Right hindlimb (tissue), 1 donor: ENCODE results near the gene PRRC2A.
A peak's percentile ranks its signal among the peaks of the same experiment; 100 is the strongest.
"Not testable (repeated sequence)": the region's sequence is repeated elsewhere in the genome, so short reads cannot be mapped to it uniquely, and the experiment has no call there.

Source experiments
- DNase-seq: peaks from one replicate; pipeline ENCODE4 v3.0.0-alpha.2; 2018

Gene PRRC2A

DNA sequence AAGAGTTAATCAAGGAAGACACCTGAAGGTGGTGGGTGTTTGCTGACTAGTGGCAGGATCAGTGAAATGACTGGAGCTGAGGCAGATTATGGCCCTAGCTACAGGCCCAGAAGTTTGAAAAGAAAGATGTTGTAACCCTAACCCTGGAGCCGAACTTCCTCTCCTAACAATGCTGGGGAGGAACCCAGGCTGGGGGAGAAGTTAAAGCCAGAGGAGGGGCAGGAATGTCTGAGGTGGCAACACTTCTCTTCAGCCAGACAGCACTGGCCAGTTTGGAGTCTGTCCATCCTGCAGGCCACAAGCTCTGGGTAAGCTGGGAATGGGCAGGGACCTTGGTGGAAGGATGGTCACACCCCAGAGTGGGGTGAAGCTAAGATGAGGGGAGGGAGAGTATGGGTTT lies 34.5 kb upstream of the PRRC2A start, which contains the start of gene LST1:
TSS of gene LST1 (plus strand) at position 270 of the 400 bp plus-strand sequence. CDS start 1,023 bp downstream, outside the sequence.
- no peak for DNase-seq

DNA sequence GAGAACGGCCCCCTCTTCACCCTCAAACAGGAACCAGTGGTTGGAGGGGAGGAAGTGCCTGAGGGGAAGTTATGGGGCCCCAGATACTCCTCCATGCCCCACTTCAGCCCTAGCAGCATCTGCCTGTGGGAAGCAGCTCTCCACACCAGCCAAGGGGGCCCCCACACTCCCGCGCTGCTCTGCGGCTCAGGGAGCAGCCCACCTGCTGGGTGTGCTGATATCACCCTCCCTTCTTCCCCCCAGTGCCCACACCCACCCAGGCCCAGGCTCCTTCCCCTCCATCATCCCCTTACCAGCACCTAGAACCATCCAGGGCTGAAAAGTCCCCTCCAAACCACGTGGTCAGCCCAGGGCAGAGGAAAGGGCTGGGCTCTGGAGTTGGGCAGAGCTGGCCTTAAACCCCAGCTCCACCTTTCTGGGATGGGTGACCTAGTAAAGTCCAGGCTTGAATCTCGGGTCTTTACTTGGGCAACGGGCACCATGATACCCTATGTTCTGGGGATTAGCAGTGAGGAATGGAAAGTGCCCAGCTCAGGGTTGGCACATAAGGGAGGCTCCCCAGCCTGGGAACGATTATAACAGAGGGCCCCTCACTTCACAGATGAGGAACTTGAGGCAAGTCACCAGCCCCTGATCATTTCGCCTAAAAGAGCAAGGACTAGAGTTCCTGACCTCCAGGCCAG lies 33.8 kb upstream of the PRRC2A start:
- DNase-seq = no peak

DNA sequence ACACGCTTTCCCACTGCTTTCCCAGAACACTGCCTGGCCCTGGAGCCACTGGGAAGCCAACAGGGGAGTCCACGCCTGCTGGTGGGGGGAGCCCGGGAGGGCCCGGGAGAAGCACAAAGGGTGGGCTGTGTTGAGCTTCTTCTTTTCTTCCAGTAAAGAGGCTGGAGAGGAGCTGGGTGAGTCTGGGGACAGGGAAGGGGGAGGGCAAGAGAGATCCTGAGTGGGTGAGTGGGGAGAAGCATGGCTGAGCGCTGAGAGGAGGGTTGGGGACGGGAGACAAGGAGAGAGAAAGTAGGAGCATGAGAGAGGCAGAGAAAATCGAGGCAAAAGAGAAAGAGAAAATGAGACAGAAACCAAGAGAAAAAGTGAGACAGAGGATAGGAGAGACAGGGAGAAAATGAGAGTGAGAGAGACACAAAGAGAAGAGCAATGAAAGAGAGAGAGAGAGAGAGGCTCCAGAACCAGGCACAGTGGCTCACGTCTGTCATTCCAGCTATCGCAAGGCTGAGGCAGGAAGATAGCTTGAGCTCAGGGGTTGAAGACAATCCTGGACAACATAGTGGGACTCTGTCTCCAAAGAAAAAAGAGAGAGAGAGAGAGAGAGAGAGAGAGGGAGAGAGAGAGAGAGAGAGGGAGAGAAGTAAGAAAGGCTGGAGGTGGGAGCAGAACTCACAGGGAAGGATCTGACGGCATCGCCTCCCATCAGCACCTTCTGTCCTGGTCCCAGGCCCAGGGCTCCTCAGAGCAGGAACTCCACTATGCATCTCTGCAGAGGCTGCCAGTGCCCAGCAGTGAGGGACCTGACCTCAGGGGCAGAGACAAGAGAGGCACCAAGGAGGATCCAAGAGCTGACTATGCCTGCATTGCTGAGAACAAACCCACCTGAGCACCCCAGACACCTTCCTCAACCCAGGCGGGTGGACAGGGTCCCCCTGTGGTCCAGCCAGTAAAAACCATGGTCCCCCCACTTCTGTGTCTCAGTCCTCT lies 32.4 kb upstream of the PRRC2A start:
- no peak for DNase-seq

DNA sequence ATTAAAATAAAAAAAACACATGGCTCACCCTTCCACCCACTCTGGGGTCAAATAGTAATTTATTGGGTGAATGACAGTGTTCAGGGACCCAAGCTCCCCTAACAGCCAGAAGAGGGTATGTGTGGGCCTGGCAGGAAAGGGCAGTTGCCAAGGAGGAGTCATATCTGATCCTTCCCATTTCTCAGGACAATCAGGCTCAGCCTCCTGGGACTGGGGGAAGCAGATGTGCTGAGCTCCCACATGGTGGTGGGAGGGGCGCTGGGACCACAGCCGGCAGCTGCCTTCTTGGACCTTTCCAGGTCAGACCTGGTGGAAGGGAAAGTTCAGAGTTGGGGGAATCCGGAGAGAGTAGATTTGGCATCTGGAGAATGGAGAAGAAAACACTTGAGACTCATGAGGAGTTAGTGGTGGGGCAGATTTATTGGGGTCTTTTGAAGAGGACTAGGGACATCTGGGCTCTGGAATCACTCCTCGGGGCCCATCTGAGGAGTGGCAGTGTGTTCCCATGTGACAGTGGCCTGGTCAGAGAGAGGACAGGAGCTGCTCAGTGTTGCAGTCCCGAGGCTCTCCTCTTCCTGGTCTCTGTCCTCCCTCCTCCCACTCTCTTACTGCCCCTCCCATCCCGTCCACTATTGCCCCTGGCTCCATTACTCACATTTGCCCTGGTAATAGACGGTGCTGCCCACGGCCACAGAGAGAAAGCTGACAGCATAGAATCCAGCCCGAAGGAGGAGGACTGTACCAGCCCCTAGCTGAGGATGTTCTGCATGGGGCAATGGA lies 31.5 kb upstream of the PRRC2A start:
- DNase-seq = no peak

DNA sequence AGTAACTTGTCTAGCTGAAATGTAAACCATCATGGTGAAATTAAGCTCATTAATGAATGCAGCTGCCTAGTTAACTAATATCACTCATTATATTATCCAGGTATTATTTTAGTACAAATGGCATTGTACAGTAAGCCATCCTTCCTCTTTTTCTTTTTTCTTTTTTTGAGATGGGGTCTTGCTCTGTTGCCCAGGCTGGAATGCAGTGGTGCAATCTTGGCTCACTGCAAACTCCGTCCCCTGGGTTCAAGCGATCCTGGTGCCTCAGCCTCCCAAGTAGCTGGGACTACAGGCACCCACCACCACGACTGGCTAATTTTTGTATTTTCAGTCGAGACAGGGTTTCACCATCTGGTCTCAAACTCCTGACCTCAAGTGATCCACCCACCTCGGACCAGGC lies 29.8 kb upstream of the PRRC2A start:
- not testable (repeated sequence) for DNase-seq

DNA sequence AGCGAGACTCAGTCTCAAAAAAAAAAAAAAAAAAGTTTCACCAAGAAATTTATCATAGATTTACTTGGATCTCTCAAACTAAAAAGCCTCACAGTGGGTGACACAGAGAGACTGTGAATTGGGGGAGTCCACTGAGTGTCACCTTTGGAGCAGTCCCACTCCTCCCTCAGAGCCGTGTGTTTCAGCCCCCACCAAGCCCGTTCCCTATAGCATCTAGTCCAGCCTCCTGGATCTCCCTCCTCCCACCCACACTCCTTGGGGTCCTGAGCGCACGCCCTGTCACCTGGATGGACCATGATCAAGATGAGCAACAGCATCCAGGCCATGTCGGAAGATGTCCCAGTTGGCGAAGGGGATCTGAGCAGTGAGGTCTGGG lies 28.1 kb upstream of the PRRC2A start:
- no peak for DNase-seq

DNA sequence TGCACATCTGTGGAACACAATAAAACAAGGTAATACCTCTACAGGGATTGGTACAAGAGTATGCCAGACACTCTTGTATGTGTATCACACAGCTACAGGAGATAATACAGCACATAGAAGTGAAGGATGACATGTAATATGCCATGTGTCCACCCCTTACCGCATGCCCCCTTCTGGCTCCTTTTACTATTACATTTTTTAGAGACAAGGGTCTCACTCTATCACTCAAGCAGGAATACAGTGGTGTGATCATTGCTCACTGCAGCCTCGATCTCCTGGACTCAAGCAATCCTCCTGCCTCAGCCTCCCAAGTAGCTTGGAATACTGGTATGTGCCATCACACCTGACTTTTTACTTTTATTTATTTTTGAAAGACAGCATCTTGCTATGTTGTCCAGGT lies 23.5 kb upstream of the PRRC2A start:
- DNase-seq = no peak

DNA sequence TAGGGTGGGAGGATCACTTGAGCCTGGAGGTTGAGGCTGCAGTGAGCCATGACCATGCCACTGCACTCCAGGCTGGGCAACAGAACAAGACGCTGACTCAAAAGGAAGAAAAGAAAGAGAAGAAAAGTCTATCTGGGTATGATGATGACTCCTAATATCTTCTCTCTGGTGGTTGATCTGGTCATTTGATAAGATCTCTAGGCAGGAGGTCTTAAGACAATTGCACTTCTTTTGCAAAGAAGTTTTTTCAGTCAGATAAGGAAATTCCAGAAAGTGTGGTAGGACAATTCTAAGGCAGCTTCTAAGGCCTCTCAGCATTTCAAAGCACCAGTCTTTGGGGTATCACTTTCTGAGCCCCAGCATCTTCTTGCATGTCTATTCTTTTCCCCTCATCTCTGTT lies 13.2 kb upstream of the PRRC2A start:
- DNase-seq = no peak

DNA sequence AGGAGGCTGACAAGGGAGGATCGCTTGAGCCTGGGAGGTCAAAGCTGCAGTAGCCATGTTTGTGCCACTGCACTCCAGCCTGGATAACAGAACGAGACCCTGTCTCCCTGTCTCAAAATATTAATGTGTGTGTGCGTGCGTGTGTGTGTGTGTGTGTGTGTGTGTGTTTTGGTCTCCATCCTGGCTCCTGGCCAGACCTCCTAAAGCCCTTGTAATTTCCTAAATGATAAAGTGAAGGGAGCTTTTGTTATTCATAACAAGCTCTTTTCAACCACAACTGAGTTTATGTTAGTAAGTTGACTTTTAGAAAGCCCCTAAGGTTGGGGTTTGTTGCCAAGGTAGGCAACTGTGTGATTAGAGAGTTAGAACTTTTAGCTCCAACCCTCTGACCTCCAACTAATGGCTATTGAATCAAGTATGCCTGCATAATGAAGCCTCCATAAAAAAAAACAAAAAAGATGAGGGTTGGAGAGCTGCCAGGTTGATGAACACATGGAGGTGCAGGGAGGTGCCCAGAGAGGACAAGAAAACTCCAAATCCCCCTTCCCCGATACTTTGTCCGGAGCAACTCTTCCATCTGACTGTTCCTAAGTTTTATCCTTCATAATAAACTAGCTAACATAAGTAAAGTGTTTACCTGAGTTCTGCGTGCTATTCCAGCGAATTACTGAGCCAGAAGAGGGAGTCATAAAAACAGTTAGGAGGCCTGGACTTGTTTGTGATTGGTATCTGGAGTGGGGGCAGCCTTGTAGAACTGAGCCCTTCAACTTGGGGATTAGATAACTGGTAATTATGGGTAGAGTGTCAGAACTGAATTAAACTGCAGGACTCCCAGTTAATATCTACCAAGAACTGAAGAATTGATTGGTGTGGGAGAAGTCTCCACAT lies 10.8 kb upstream of the PRRC2A start:
- no peak for DNase-seq

DNA sequence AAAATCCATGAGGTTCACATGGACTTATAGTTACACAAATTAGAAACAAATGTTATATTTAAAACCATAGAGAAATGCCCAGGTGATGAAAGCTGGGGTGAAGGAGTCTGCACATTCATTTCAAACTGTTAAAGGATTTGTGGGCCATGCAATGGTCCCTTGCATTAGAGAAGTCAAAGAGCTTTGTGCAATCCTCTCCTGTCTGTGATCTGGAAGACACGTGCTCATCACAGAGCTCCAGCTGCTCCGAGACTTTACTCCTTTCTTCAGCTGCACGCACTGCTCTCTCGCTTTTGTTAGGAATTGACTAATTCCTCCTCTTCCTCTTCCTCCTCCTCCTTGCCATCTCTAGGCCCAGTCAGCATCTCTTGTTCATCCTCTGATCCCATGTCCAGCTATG lies 9.5 kb upstream of the PRRC2A start:
- no peak for DNase-seq

DNA sequence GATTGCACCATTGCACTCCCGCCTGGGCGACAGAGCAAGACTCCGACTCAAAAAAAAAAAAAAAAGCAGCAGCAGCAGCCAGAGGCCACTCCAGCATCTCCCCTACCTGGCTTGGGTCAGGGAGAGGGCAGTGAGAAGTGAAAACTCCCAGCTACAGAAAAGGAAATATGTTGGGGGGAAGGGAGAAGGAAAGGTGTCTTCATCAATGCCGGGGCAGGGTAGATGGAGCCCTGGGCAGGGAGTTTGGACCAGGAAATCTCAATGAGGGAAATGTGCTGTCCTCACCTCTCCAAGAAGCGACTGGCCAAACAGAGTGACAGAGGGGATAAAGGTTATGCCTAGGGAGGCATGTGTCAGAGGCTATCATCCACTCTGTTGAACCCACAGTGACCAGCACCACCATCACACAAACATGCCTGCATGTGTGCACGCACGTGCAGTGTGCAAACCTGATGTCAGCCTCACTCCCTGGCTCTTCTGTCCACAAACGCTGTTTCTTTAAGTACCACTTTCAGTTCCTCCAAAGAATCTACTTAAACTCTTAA lies 6.4 kb upstream of the PRRC2A start:
- no peak for DNase-seq

DNA sequence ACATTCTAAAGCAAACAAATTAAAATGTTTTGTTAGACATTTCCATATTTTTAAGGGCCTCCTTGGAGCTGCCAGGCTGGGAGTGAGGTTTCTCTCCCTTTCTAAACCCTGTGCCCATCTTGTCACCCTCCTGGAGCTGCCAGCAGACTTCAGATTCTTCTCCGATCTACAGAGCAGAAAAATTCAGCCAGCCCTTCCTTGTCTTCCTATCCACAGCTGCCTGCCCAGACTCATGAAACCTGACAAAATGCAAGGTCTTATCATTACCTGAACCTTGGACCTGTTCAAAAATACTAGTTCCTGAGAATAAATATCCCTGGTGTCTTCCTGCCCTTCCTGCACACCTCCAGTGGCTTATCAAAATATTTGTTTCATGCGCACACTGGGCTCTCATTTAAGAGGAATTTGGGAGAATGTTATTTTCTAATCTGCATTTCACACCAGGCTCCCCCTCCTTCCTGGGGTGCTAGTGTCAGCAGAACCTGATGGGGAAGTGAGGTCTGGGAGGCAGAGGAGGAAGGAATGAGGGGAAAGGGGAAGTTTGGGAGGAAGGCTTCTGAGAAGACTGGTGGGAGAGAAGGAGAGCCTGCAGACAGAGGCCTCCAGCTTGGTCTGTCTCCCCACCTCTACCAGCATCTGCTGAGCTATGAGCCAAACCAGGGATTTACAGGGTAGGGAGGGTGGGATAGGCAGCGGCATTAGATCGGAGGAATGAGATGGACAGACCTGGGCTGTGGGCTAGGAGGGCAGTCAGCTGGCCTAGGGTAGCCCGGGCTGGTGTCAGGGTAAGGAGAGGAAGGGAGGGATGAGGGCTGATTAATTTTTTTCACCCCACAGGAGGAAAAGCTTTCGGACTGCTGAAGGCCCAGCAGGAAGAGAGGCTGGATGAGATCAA lies 5.6 kb upstream of the PRRC2A start, which contains the start of gene AIF1:
TSS of gene AIF1 (plus strand) at position 551 of the 895 bp plus-strand sequence. CDS start at position 647, 96 bp downstream.
- DNase-seq = no peak

DNA sequence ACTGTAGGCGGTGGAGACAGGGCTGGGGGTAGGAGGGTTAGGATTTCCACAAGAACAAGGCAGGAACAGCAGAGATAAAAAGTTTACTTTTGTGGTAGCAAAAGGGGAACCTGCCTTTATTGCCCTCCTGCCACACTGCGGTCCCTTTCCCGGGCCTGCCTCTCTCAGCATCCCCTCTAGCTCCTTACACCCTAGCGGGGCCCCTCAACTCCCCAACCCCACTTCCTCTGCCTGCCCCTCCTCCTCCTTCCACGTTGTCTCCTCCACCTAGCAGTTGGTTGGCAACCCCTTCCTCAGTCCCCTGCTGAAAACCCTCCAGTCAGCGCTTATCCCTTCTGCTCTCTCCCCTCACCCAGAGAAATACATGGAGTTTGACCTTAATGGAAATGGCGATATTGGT lies 4.8 kb upstream of the PRRC2A start:
- DNase-seq = no peak

DNA sequence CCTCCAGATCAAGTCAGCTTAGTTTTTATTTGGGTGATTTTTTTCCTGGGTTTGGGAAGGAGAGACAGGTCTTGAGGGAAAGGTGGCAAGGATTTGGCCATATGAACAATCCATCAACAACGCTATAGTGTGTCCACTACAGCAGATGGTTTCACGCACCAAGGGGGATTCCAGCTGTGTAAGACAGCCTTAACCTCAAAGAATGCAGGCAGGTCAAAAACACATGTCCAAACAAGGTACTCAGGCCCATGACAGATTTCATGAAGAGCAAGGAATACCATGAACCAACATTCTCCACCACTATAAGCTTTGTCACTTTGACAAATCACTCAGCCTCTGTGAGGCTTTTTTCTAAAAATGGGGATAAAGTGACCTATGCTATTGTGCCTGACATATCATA lies 3.5 kb upstream of the PRRC2A start:
- DNase-seq = no peak

DNA sequence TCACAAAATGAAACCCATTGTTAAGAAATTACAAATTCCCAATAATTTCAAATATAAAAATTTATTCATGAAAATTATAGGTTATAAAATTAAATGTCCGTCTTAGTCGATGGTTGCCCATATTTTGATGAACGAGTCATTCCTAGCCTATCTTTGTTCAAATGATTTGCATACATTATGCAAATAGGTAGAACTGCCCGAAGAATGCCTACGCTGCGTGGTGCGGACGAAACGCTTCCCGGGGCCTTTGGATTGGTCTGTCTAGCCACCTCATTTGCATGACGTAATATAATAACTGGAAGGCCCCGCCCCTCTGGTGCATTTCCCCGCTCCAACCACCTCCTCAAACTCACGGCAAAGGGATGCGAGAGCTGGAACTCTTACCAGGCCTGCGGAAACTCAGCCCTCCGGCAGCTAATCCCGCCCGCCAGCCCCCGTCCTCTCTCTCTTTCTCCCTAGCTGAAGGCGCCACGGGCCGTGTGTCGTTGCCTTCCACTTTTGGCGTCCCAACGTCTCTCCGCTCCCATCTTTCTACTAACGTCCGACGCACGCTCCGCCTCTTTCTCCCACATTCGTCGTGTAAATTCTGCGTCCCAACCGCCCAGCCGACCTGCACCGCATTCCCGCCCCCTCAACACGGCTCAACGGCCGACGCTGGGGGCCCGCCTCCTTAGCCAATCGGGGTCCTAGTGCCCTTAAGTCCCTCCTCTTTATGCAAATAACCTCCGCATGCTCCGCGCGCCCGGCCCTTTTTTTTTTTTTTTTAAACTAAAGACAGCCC lies 520 bp upstream of the PRRC2A start:
- peak; percentile 99 for DNase-seq

DNA sequence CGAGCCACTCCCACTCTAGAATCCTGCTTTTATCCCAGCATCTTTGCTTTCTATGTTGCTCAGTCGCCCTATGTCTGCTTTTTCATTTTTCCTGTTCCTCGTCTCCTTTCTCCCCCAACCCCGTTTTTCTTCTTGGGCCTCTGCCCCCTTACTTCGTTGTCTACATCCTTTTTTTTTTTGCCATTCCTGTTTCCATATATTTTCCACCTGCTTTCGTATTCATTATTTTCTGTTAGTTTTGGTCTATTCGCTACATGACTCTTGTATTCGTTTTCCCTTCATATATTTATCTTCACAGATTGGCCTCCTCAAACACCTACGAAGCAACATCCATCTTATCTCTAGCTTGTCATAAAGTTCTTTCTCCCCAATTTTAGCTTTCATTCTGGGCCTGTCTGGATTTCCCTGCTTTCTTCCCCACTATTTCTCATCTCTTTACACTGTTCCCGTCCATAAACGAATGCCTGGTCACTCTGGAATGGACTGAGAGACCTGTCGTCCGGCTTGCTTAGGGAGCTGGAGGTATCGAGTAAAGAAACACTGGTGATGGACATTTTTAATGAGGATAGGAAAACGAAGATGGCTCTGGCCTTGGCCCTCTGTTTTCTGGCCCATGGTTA lies 915 bp downstream of the PRRC2A start:
- DNase-seq = peak; percentile 17

DNA sequence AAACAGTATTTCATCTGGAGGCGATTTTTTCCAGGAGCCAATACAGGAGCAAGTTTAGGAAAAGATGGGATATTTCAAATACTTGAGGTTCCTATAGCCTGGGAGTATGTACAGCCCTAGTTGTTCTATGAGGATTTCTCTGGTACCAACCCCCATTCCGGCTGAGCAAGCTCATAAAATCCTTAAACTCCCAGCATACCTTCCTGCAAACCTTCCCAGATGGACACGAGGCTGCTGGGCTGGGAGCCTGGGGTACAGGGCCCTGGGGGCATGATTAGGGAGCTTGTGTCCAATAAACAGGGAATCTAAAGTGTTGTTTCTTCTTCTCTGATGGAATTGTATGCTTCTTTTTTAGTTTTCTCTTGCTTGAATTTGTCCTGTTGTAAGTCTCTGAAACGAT lies 1.5 kb downstream of the PRRC2A start:
- peak; percentile 11 for DNase-seq

DNA sequence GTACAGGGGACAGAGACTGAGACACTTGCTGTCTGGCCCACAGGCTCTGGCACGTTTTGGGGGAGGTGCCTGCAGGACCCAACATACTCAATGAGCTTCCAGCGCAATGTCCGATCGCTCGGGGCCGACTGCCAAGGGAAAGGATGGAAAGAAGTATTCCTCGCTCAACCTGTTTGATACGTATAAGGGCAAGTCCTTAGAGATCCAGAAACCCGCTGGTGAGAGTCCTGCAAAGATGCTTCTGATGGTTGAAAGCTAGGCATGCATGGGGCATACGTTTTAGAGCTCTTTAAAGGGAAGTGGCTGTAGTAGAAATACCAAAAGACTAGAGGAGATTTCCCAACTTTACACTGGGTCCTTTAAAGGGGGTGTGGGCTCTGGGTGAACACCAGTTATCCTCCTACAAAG lies 2.2 kb downstream of the PRRC2A start:
- peak; percentile 24 for DNase-seq

DNA sequence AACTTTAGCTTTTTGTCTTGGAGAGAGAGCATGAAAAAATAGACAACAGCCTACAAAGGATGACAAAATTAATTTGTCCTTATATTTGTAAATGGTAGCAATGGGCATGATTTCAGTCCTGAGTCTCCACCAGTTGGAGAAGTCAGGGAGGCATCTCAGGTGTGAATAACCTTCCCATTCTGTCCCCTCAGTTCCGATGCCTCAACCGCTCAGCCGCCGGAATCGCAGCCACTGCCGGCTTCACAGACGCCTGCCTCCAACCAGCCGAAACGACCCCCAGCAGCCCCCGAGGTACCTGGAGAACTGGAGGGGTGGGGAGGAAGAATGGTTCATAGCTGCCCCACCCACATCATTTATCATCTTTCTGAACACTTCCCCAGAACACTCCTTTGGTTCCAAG lies 3.6 kb downstream of the PRRC2A start:
- DNase-seq = no peak
